Breast epithelium (tissue), 3 donors: ENCODE measurements around the gene LRRC74A.

Experiments used
- POLR2A ChIP-seq: fragments of 450-650 bp; IDR thresholded peaks from one replicate; pipeline ENCODE4 v1.6.1; 2016; ENCODE audit warnings: antibody characterized with exemption, mild to moderate bottlenecking, moderate library complexity
- TF ChIP-seq, protein P1 (sequence below), 3 donors: fragments of 450-650 bp; IDR thresholded peaks; one replicate each; pipeline ENCODE4 v1.5.1; 2016 to 2017; ENCODE audit warnings: antibody characterized with exemption in 3 of 3, mild to moderate bottlenecking in 3 of 3, moderate library complexity in 3 of 3

- TF ChIP-seq, protein P1, sequence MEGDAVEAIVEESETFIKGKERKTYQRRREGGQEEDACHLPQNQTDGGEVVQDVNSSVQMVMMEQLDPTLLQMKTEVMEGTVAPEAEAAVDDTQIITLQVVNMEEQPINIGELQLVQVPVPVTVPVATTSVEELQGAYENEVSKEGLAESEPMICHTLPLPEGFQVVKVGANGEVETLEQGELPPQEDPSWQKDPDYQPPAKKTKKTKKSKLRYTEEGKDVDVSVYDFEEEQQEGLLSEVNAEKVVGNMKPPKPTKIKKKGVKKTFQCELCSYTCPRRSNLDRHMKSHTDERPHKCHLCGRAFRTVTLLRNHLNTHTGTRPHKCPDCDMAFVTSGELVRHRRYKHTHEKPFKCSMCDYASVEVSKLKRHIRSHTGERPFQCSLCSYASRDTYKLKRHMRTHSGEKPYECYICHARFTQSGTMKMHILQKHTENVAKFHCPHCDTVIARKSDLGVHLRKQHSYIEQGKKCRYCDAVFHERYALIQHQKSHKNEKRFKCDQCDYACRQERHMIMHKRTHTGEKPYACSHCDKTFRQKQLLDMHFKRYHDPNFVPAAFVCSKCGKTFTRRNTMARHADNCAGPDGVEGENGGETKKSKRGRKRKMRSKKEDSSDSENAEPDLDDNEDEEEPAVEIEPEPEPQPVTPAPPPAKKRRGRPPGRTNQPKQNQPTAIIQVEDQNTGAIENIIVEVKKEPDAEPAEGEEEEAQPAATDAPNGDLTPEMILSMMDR (IDR thresholded peaks at IDR 0.05), result no peak
- TF ChIP-seq POLR2A, result no peak
Measured at GRCh38 chr14:76828339-76829012, 2.3 kb downstream of the LRRC74A start.
